Mesothelial cell of epicardium (in vitro differentiated cells): ENCODE data around the gene ST8SIA6. TPM values are rescaled to one million over a fixed set of nuclear protein-coding genes. Genes with fewer than 3 reads are reported as not detected.

ENCODE experiments used
- DNase-seq, 2 experiments: peaks; one replicate each; pipeline ENCODE4 v3.0.0; 2021; ENCODE audit warnings: low spot score in 2 of 2; ENCODE audit not compliant: unreplicated experiment in 2 of 2
- H3K27ac Mint-ChIP-seq: 2 replicates; pipeline ENCODE4 v1.8.0; 2021; ENCODE audit warnings: mixed read lengths
- H3K27me3 Mint-ChIP-seq: 2 replicates; pipeline ENCODE4 v1.8.0; 2021; ENCODE audit warnings: low read depth, mixed read lengths
- H3K36me3 Mint-ChIP-seq: 2 replicates; pipeline ENCODE4 v1.8.0; 2021; ENCODE audit warnings: mixed read lengths
- H3K4me1 Mint-ChIP-seq: 2 replicates; pipeline ENCODE4 v1.8.0; 2021; ENCODE audit warnings: mixed read lengths
- H3K4me3 Mint-ChIP-seq: 2 replicates; pipeline ENCODE4 v1.8.0; 2021; ENCODE audit warnings: mild to moderate bottlenecking, moderate library complexity, mixed read lengths
- H3K9me3 Mint-ChIP-seq: 2 replicates; pipeline ENCODE4 v1.8.0; 2021; ENCODE audit warnings: mixed read lengths
- CTCF ChIP-seq: fragments of 200-600 bp; sonication (generic); IDR thresholded peaks from one replicate; pipeline ENCODE4 v1.5.0; 2021; ENCODE audit warnings: antibody characterized with exemption; ENCODE audit not compliant: unreplicated experiment
- total RNA-seq: library from RNA; stranded (reverse); gene quantifications from 3 replicates; pipeline ENCODE4 v1.2.1, GENCODE V29; 2021

ST8SIA6 gene
- total RNA-seq, 1 donor from 2014 or later: 1.4 TPM

DNA sequence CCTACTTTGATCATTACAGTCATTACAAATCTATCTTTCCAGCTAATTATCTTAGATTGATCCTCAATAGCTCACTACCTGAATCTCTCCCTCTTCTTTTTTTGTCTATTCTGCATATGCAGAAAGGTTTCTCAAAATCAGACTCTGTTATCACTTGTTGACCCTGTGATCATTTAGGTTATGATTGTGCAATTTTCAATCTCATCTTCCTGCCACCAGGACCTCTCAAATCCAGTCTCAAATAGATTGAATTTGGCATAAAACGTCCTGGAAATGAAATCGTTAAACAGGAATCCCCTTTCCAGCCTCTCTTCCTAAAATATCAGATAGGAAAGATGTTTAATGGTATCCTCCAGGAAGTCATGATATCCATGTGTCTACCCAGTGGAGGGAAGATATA lies 96.6 kb downstream of the ST8SIA6 start:
- Mint-ChIP-seq H3K4me3 (no peak overlapping the region), H3K27ac (peak overlapping the region; percentile 93), H3K36me3 (no peaks in the 10 kb centered on the region), H3K27me3 (peaks cover 1% of the 10 kb centered on the region), H3K4me1 (peaks cover 51% of the 10 kb centered on the region), H3K9me3 (peaks cover 15% of the 10 kb centered on the region)
- DNase-seq: no peak
- no peak for TF ChIP-seq CTCF

- peaks cover 13% of the 10 kb centered on the region for H3K9me3 Mint-ChIP-seq
- no peaks in the 10 kb centered on the region for H3K36me3 Mint-ChIP-seq
- H3K27me3 Mint-ChIP-seq: peaks cover 1% of the 10 kb centered on the region
- no peak for DNase-seq
- no peak for TF ChIP-seq CTCF
- peaks cover 57% of the 10 kb centered on the region for H3K4me1 Mint-ChIP-seq
- H3K4me3 Mint-ChIP-seq: no peak overlapping the region
- peak overlapping the region; percentile 93 for H3K27ac Mint-ChIP-seq
Measured at GRCh38 chr10:17356820-17357219, 97.6 kb downstream of the ST8SIA6 start.

DNA sequence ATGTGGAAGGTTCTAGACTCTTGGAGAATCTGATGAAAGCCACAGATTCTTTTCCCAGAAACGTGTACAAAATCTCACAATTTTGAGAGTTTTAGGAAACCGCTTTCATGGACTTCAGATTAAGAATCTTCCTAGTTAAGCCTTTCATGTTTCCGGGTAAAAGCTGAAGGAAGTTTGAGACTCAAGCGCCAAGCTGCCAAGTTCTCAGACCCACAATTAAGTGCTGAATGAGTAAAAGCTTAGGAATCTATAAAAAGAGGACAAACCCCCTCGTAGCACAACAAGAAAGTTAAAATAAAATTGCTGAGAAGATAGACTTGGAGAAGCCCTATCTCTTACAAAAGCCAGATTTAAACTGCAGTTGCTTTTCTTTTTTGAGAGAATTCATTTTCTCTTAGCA lies 99.6 kb downstream of the ST8SIA6 start:
- H3K9me3 Mint-ChIP-seq: peaks cover 6% of the 10 kb centered on the region
- no peaks in the 10 kb centered on the region for H3K36me3 Mint-ChIP-seq
- no peak overlapping the region for H3K4me3 Mint-ChIP-seq
- no peak overlapping the region for H3K27ac Mint-ChIP-seq
- peaks cover 1% of the 10 kb centered on the region for H3K27me3 Mint-ChIP-seq
- no peak for DNase-seq
- peaks cover 64% of the 10 kb centered on the region for H3K4me1 Mint-ChIP-seq
- no peak for TF ChIP-seq CTCF

GRCh38 chr10:17353568-17354300 lies 100.7 kb downstream of the ST8SIA6 start:
- Mint-ChIP-seq H3K36me3 (no peaks in the 10 kb centered on the region), H3K27me3 (peaks cover 1% of the 10 kb centered on the region), H3K9me3 (peaks cover 7% of the 10 kb centered on the region), H3K4me1 (peaks cover 74% of the 10 kb centered on the region), H3K4me3 (no peak overlapping the region), H3K27ac (peak overlapping the region; percentile 85)
- TF ChIP-seq CTCF: no peak
- DNase-seq: no peak

DNA sequence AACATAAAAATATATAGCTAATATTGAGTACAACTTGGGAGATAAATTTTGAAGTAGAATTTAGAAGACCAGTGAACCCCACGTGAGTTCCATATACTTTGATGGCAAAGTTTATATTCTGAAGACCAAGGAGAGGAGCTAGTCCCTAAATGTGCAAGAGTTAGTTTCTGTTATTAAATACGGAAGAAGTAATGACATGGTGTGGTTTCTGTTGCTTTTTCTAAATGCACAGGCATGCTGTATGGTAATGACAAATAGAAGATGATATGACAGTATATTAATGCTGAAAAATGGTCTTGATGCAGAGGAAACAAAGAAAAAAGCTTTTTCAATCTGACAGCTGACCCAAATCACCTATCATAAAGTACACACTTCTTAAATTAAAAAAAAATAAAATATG lies 101.8 kb downstream of the ST8SIA6 start:
- H3K4me1 Mint-ChIP-seq: peaks cover 74% of the 10 kb centered on the region
- no peaks in the 10 kb centered on the region for H3K36me3 Mint-ChIP-seq
- DNase-seq: no peak
- H3K9me3 Mint-ChIP-seq: peaks cover 7% of the 10 kb centered on the region
- peak overlapping the region; percentile 2 for H3K27ac Mint-ChIP-seq
- no peak overlapping the region for H3K4me3 Mint-ChIP-seq
- no peak for TF ChIP-seq CTCF
- no peaks in the 10 kb centered on the region for H3K27me3 Mint-ChIP-seq
